ENCODE results near the gene RNU5D-1.

The RNU5D-1 gene

DNA sequence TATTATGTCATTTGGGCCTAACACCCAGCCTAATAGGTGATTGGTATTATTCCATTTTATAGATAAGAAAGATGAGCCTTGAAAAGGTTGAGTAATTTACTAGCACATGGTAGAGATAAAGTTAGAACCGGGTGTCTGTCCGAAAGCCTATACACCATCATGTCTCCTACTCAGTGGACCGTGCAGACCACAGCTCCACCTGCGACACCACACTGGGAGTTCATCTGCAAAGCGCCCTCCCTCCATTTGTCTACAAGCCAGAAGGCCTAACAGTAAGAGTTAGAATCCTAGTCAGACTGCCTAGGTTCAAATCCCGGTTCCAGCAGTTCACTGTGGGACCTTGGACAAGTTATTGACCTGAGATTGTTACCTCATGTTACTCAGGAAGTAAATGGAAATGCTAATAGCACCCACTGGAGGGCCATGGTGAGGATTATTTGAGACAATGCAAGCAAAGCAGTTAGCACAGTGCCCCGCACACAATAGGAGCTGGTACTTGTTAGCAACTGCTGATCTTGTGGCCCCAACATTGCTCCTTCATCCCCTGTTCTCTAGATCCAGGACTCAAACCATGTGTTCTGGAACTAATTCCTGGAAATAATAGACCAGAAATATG lies 36.0 kb downstream of the RNU5D-1 start:
- no peak overlapping the region for H3K27ac Mint-ChIP-seq
- TF ChIP-seq, protein P1, sequence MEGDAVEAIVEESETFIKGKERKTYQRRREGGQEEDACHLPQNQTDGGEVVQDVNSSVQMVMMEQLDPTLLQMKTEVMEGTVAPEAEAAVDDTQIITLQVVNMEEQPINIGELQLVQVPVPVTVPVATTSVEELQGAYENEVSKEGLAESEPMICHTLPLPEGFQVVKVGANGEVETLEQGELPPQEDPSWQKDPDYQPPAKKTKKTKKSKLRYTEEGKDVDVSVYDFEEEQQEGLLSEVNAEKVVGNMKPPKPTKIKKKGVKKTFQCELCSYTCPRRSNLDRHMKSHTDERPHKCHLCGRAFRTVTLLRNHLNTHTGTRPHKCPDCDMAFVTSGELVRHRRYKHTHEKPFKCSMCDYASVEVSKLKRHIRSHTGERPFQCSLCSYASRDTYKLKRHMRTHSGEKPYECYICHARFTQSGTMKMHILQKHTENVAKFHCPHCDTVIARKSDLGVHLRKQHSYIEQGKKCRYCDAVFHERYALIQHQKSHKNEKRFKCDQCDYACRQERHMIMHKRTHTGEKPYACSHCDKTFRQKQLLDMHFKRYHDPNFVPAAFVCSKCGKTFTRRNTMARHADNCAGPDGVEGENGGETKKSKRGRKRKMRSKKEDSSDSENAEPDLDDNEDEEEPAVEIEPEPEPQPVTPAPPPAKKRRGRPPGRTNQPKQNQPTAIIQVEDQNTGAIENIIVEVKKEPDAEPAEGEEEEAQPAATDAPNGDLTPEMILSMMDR (IDR thresholded peaks at IDR 0.05) = no peak
- peaks cover 6% of the 10 kb centered on the region for H3K36me3 Mint-ChIP-seq (ENCODE audit: low read depth)
- H3K4me3 Mint-ChIP-seq = no peak overlapping the region
- peaks cover 4% of the 10 kb centered on the region for H3K27me3 Mint-ChIP-seq (ENCODE audit: low read depth, poor library complexity)
- DNase-seq = no peak
- H3K9me3 Mint-ChIP-seq = no peaks in the 10 kb centered on the region
- H3K4me1 Mint-ChIP-seq = peaks cover 14% of the 10 kb centered on the region

GRCh38 chr1:44693900-44694299 lies 37.1 kb downstream of the RNU5D-1 start:
- DNase-seq = no peak
- Mint-ChIP-seq H3K4me3 (no peak overlapping the region), H3K27me3 (ENCODE audit: low read depth, poor library complexity) (peaks cover 4% of the 10 kb centered on the region), H3K4me1 (peaks cover 13% of the 10 kb centered on the region), H3K27ac (no peak overlapping the region), H3K36me3 (ENCODE audit: low read depth) (peaks cover 6% of the 10 kb centered on the region), H3K9me3 (no peaks in the 10 kb centered on the region)
- TF ChIP-seq, protein P1 (IDR thresholded peaks at IDR 0.05) = no peak

DNA sequence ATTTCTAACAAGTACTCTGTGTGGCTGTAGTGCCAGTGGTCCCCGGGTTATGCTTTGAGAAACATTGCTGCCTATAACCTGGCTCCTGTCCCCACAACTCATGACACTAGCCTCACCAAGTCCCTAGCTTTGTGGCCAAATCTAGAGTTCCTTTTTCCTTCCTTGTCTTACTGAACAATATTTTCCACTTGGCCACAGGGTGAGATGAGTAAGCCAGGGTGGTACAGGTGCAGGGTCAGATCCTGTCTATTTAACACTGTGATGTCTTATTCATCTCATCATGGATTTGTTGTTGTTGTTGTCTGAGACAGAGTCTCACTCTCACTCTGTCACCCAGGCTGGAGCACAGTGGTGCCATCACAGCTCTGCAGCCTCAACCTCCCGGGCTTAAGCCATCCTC lies 37.8 kb downstream of the RNU5D-1 start:
- no peak for DNase-seq
- H3K27me3 Mint-ChIP-seq (ENCODE audit: low read depth, poor library complexity) = peaks cover 4% of the 10 kb centered on the region
- no peak overlapping the region for H3K27ac Mint-ChIP-seq
- no peaks in the 10 kb centered on the region for H3K9me3 Mint-ChIP-seq
- H3K4me1 Mint-ChIP-seq = peaks cover 21% of the 10 kb centered on the region
- TF ChIP-seq, protein P1 (IDR thresholded peaks at IDR 0.05) = no peak
- H3K4me3 Mint-ChIP-seq = no peak overlapping the region
- H3K36me3 Mint-ChIP-seq (ENCODE audit: low read depth) = peaks cover 6% of the 10 kb centered on the region

DNA sequence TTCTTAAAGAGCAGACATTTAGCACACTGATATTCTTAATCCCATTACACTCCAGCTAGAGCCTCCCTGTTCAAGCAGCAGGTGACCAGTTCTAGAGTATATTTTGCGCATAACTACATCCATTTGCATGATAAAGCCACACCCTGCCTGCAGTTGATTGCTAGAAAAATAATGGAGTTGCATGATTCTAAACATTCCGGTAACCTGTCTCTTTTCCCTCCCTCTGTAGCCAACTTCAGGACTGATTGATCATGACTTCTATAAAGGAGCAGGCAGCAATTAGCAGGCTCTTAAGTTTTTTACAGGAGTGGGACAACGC lies 41.6 kb downstream of the RNU5D-1 start:
- Mint-ChIP-seq H3K4me1 (peaks cover 17% of the 10 kb centered on the region), H3K27me3 (ENCODE audit: low read depth, poor library complexity) (no peaks in the 10 kb centered on the region), H3K36me3 (ENCODE audit: low read depth) (peaks cover 6% of the 10 kb centered on the region), H3K9me3 (no peaks in the 10 kb centered on the region), H3K4me3 (no peak overlapping the region), H3K27ac (no peak overlapping the region)
- TF ChIP-seq, protein P1 (IDR thresholded peaks at IDR 0.05) = no peak
- DNase-seq = no peak

DNA sequence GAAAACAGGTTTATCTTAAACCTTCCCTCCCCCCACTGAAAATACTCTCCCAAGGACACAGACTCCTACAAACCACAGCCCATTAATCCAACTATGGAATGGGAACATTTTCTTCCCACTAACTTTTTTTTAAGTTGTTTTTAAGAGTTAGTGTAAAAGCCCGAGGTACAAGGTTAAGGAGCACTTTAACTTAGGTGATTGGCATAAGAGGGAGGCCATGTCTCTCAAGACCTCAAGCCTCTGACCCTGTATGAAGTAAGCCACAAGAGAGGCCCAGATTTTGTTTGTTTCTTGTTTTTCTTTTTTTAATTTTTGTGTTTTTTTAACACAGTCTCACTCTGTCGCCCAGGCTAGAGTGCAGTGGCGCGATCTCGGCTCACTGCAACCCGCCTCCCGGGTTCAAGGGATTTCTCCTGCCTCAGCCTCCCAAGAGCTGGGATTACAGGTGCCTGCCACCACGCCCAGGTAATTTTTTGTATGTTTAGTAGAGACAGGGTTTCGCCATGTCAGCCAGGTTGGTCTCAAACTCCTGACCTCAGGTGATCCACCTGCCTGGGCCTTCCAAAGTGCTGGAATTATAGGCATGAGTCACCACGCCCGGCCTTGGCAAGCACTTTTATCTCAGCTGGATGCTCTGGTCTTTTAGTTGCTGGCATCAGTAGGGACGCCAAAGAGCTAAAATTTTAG lies 42.1 kb downstream of the RNU5D-1 start:
- H3K9me3 Mint-ChIP-seq = no peaks in the 10 kb centered on the region
- peaks cover 21% of the 10 kb centered on the region for H3K4me1 Mint-ChIP-seq
- no peak for DNase-seq
- no peaks in the 10 kb centered on the region for H3K27me3 Mint-ChIP-seq (ENCODE audit: low read depth, poor library complexity)
- H3K27ac Mint-ChIP-seq = no peak overlapping the region
- peaks cover 6% of the 10 kb centered on the region for H3K36me3 Mint-ChIP-seq (ENCODE audit: low read depth)
- TF ChIP-seq, protein P1 (IDR thresholded peaks at IDR 0.05) = no peak
- H3K4me3 Mint-ChIP-seq = no peak overlapping the region

DNA sequence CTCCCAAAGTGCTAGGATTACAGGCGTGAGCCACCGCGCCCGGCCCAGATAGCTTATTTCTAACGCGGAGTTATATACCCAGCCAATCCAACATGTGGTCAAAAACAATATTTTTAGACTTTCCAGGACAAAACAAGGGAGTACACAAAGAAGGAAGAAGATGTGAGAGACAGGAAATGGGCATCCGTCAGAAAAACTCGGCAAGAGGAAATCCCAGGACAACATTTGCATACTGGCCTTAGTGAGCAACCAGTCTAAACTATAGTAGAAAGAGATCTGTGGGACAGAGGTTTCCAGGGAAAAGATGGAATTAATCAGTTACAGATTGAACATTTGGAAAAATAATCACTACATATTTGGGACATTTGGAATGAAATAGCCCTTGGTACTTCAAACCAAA lies 45.1 kb downstream of the RNU5D-1 start:
- peaks cover 9% of the 10 kb centered on the region for H3K36me3 Mint-ChIP-seq (ENCODE audit: low read depth)
- no peak for DNase-seq
- TF ChIP-seq, protein P1 (IDR thresholded peaks at IDR 0.05) = no peak
- no peaks in the 10 kb centered on the region for H3K9me3 Mint-ChIP-seq
- H3K4me1 Mint-ChIP-seq = peaks cover 42% of the 10 kb centered on the region
- no peak overlapping the region for H3K27ac Mint-ChIP-seq
- H3K4me3 Mint-ChIP-seq = no peak overlapping the region
- H3K27me3 Mint-ChIP-seq (ENCODE audit: low read depth, poor library complexity) = no peaks in the 10 kb centered on the region

Data from nephron progenitor cell (in vitro differentiated cells).